ENCODE data around the gene ENTREP3.
A peak's percentile ranks its signal among the peaks of the same experiment; 100 is the strongest.
"Not testable (repeated sequence)": the region's sequence is repeated elsewhere in the genome, so short reads cannot be mapped to it uniquely, and the experiment has no call there.

ENTREP3 gene

GRCh38 chr1:155255243-155256007, at the start of gene ENTREP3:
Gene ENTREP3 (minus strand): TSS chr1:155255483. CDS start chr1:155254877, 606 bp downstream.
- peak; percentile 86 for DNase-seq

- DNase-seq: no peak
Observed at GRCh38 chr1:155304558-155305063, 49.3 kb upstream of the ENTREP3 start.

- no peak for DNase-seq
Observed at GRCh38 chr1:155301342-155301841, 46.1 kb upstream of the ENTREP3 start, which contains the start of gene PKLR. Gene PKLR (minus strand): TSS chr1:155301438. CDS start chr1:155301395, 43 bp downstream.

GRCh38 chr1:155300553-155301329, 45.5 kb upstream of the ENTREP3 start:
- no peak for DNase-seq

- DNase-seq: no peak
Observed at GRCh38 chr1:155300024-155300423, 44.7 kb upstream of the ENTREP3 start.

GRCh38 chr1:155297384-155297783, 42.1 kb upstream of the ENTREP3 start:
- no peak for DNase-seq

- DNase-seq: no peak
Observed at GRCh38 chr1:155296661-155297060, 41.4 kb upstream of the ENTREP3 start.

GRCh38 chr1:155295942-155296267, 40.6 kb upstream of the ENTREP3 start:
- DNase-seq: no peak

GRCh38 chr1:155295183-155295941, 40.1 kb upstream of the ENTREP3 start:
- DNase-seq: no peak

GRCh38 chr1:155294520-155295182, 39.4 kb upstream of the ENTREP3 start:
- no peak for DNase-seq

GRCh38 chr1:155293086-155293749, 37.9 kb upstream of the ENTREP3 start:
- DNase-seq: no peak

GRCh38 chr1:155291006-155291405, 35.7 kb upstream of the ENTREP3 start:
- not testable (repeated sequence) for DNase-seq

- no peak for DNase-seq
Observed at GRCh38 chr1:155287987-155288543, 32.8 kb upstream of the ENTREP3 start.

- no peak for DNase-seq
Observed at GRCh38 chr1:155286544-155286943, 31.3 kb upstream of the ENTREP3 start.

- no peak for DNase-seq
Observed at GRCh38 chr1:155285631-155286044, 30.4 kb upstream of the ENTREP3 start.

GRCh38 chr1:155285063-155285462, 29.8 kb upstream of the ENTREP3 start:
- DNase-seq: no peak

GRCh38 chr1:155284476-155284875, 29.2 kb upstream of the ENTREP3 start:
- no peak for DNase-seq

GRCh38 chr1:155282488-155283091, 27.3 kb upstream of the ENTREP3 start:
- DNase-seq: no peak

GRCh38 chr1:155279268-155279667, 24.0 kb upstream of the ENTREP3 start:
- no peak for DNase-seq

- DNase-seq: no peak
Observed at GRCh38 chr1:155278689-155279160, 23.4 kb upstream of the ENTREP3 start.

Data from NCI-H1105 treated with DMSO at 0.1 percent for 48 hours (cell line).